Gastroesophageal sphincter (tissue), 3 donors: ENCODE measurements around the gene MRPL11.

Source experiments
- POLR2A ChIP-seq, 2 donors: fragments of 450-650 bp; IDR thresholded peaks; one replicate each; pipeline ENCODE4 v1.6.1; 2017; ENCODE audit warnings: antibody characterized with exemption in 2 of 2, mild to moderate bottlenecking in 2 of 2, moderate library complexity in 1 of 2
- TF ChIP-seq, protein P1 (sequence below), 4 experiments: fragments of 200-600 bp in 2 of 4; fragments of 450-650 bp in 2 of 4; sonication (generic) in 1 of 4; IDR thresholded peaks; one replicate each; pipeline ENCODE4 v1.5.1; 2017 to 2019; ENCODE audit warnings: antibody characterized with exemption in 4 of 4, mild to moderate bottlenecking in 2 of 4, moderate library complexity in 2 of 4

DNA sequence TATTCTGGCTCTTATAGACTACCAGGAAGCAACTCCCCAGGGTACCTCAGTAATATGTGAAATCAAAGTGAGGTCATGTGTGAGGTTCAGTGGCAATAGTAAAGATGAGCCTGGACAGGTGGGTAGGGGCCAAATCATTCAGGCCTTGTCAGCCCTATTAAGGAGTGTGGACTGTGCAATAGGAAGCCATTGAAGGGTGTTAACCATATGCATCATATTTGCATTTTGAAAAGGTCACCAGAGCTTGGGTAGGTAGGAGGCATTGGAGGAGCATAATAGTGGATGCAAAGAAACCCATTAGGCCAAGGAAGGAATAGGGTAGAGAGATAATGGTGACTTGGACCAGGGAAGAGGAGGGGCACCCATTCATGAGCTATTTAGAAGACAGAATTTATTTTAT is 8.4 kb upstream of the MRPL11 start:
- TF ChIP-seq, protein P1, sequence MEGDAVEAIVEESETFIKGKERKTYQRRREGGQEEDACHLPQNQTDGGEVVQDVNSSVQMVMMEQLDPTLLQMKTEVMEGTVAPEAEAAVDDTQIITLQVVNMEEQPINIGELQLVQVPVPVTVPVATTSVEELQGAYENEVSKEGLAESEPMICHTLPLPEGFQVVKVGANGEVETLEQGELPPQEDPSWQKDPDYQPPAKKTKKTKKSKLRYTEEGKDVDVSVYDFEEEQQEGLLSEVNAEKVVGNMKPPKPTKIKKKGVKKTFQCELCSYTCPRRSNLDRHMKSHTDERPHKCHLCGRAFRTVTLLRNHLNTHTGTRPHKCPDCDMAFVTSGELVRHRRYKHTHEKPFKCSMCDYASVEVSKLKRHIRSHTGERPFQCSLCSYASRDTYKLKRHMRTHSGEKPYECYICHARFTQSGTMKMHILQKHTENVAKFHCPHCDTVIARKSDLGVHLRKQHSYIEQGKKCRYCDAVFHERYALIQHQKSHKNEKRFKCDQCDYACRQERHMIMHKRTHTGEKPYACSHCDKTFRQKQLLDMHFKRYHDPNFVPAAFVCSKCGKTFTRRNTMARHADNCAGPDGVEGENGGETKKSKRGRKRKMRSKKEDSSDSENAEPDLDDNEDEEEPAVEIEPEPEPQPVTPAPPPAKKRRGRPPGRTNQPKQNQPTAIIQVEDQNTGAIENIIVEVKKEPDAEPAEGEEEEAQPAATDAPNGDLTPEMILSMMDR (IDR thresholded peaks at IDR 0.05): no peak
- TF ChIP-seq POLR2A (IDR thresholded peaks at IDR 0.05): no peak
